BLaER1 (cell line): Measurements from ENCODE around the gene TRMT2A.
A peak's percentile ranks its signal among the peaks of the same experiment; 100 is the strongest.

Source experiments
- H3K27ac ChIP-seq: shearing (Covaris generic); formaldehyde crosslinking; 2 replicates; pipeline ENCODE4 v1.8.1; 2022
- H3K27me3 ChIP-seq: shearing (Covaris generic); formaldehyde crosslinking; 2 replicates; pipeline ENCODE4 v1.8.1; 2022
- H3K36me3 ChIP-seq: shearing (Covaris generic); formaldehyde crosslinking; 2 replicates; pipeline ENCODE4 v1.8.1; 2022
- H3K4me1 ChIP-seq: shearing (Covaris generic); formaldehyde crosslinking; 2 replicates; pipeline ENCODE4 v1.8.1; 2022
- H3K4me2 ChIP-seq: shearing (Covaris generic); formaldehyde crosslinking; 2 replicates; pipeline ENCODE4 v1.8.1; 2022
- H3K4me3 ChIP-seq: shearing (Covaris generic); formaldehyde crosslinking; 2 replicates; pipeline ENCODE4 v1.8.1; 2022
- H3K9ac ChIP-seq: shearing (Covaris generic); formaldehyde crosslinking; 2 replicates; pipeline ENCODE4 v1.8.1; 2022
- H3K9me3 ChIP-seq: shearing (Covaris generic); formaldehyde crosslinking; 2 replicates; pipeline ENCODE4 v1.8.1; 2022
- H4K20me1 ChIP-seq: shearing (Covaris generic); formaldehyde crosslinking; 2 replicates; pipeline ENCODE4 v1.8.1; 2022
- Cebpa-rat ChIP-seq: shearing (Covaris generic); IDR thresholded peaks from 2 replicates; pipeline ENCODE4 v1.8.1; 2022

The TRMT2A gene

GRCh38 chr22:20112623-20113511, 4.2 kb downstream of the TRMT2A start:
- Histone ChIP-seq H3K9me3 (no peaks in the 10 kb centered on the region), H3K4me2 (no peak overlapping the region), H3K27ac (peak overlapping the region; percentile 64; the same call in 1 of the 2 replicates), H3K36me3 (peaks cover 83% of the 10 kb centered on the region), H3K4me3 (no peak overlapping the region), H3K27me3 (no peaks in the 10 kb centered on the region), H4K20me1 (peaks cover 73% of the 10 kb centered on the region), H3K9ac (peak overlapping the region; percentile 54), H3K4me1 (peaks cover 30% of the 10 kb centered on the region)
- no peak for TF ChIP-seq Cebpa-rat

DNA sequence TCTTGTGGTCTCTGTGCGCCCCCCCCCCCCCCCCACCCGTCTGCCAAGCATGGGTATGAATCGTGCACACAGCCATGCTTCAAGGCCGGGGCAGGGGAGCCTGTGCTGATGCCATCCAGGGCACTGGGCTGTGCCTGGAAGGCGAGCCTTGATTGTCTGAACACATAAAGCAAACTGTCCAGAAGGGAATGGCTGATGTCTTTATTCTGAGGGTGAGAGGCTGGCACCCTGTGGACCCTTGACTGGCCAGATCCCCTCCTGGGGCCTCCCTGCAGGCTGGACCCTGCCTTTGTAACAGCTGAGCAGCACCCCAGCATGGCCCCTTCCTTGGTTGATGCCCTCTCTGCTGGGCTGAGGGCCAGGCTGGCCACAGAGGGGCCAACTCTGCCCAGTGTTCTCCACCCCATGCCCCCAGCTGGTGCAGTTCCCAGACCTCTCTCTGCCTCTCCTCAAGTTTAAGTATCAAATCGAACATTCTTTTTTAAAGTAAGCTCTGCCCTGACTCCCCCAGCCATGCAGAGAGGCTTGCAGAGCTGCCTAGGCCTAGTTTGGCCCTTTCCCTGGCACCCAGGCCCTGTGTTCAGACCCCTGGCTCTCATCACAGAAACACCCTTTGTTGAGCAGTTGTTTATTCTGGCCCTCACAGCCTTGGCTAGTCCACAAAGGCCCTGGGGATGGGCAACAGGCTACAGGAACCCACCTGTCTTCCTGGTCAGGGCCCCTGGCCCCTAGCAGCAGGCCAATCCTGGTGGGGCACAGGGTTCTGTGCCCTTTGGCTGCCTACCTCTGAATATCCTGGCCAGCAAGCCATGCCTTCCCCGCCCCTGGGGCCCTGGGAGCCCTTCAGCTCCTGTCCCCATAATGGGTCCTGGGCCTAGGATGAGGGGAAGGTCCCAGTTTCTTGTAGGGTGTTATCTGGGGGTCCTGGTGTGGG, 5.1 kb downstream of the TRMT2A start:
- peak overlapping the region; percentile 43 for H3K4me2 ChIP-seq
- H3K36me3 ChIP-seq = peaks cover 92% of the 10 kb centered on the region
- H3K9ac ChIP-seq = peak overlapping the region; percentile 54
- H4K20me1 ChIP-seq = peaks cover 80% of the 10 kb centered on the region
- no peaks in the 10 kb centered on the region for H3K9me3 ChIP-seq
- TF ChIP-seq Cebpa-rat = no peak
- H3K27me3 ChIP-seq = no peaks in the 10 kb centered on the region
- no peak overlapping the region for H3K4me3 ChIP-seq
- peaks cover 30% of the 10 kb centered on the region for H3K4me1 ChIP-seq
- H3K27ac ChIP-seq = peak overlapping the region; percentile 64

DNA sequence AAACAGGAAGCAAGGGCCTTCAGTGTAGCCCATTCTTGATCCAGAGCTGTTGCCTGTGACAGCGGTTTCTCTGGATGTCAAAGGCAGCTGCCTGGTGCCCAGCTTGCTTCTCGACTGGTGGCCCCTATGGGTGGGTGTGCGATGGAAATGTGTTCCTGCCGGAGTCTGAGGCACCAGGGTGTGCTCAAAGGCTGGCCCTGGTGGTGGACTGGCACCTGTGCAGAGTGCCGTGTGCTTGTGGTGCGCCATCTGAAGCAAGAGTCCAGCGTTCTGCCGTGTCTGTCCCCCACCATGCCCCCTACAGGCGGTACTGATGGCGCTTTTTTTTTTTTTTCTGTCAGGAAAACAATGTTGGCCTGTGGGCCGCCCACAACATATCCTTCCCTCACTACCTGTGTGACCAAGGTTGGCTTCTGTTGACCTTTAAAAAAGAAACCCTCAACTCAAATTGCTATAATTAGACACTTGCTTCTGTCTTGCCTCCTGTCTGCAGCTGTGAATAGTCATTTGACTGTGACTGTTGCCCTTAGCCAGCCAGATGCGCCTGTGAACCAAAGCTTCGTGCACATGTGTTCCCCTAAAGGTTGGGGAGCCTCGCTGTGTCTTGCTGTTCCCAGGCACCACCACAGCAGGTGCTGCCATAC, 5.9 kb downstream of the TRMT2A start:
- Histone ChIP-seq H3K4me1 (peaks cover 27% of the 10 kb centered on the region), H3K4me3 (no peak overlapping the region), H3K27me3 (no peaks in the 10 kb centered on the region), H3K27ac (peak overlapping the region; percentile 18; the same call in 1 of the 2 replicates), H3K9ac (no peak overlapping the region), H4K20me1 (peaks cover 88% of the 10 kb centered on the region), H3K9me3 (no peaks in the 10 kb centered on the region), H3K4me2 (peak overlapping the region; percentile 43; the same call in 1 of the 2 replicates), H3K36me3 (peaks cover 99% of the 10 kb centered on the region)
- TF ChIP-seq Cebpa-rat = no peak

- peaks cover 99% of the 10 kb centered on the region for H3K36me3 ChIP-seq
- TF ChIP-seq Cebpa-rat = no peak
- peaks cover 89% of the 10 kb centered on the region for H4K20me1 ChIP-seq
- peaks cover 20% of the 10 kb centered on the region for H3K4me1 ChIP-seq
- H3K9ac ChIP-seq = no peak overlapping the region
- H3K9me3 ChIP-seq = no peaks in the 10 kb centered on the region
- H3K27ac ChIP-seq = no peak overlapping the region
- no peaks in the 10 kb centered on the region for H3K27me3 ChIP-seq
- no peak overlapping the region for H3K4me3 ChIP-seq
- H3K4me2 ChIP-seq = no peak overlapping the region
Measured at GRCh38 chr22:20110359-20110985, 6.6 kb downstream of the TRMT2A start.

GRCh38 chr22:20109411-20110358, 7.3 kb downstream of the TRMT2A start:
- no peak overlapping the region for H3K4me3 ChIP-seq
- no peak overlapping the region for H3K9ac ChIP-seq
- H3K4me2 ChIP-seq = no peak overlapping the region
- peaks cover 18% of the 10 kb centered on the region for H3K4me1 ChIP-seq
- no peak overlapping the region for H3K27ac ChIP-seq
- peaks cover 99% of the 10 kb centered on the region for H3K36me3 ChIP-seq
- H3K27me3 ChIP-seq = no peaks in the 10 kb centered on the region
- peaks cover 89% of the 10 kb centered on the region for H4K20me1 ChIP-seq
- no peak for TF ChIP-seq Cebpa-rat
- H3K9me3 ChIP-seq = no peaks in the 10 kb centered on the region

DNA sequence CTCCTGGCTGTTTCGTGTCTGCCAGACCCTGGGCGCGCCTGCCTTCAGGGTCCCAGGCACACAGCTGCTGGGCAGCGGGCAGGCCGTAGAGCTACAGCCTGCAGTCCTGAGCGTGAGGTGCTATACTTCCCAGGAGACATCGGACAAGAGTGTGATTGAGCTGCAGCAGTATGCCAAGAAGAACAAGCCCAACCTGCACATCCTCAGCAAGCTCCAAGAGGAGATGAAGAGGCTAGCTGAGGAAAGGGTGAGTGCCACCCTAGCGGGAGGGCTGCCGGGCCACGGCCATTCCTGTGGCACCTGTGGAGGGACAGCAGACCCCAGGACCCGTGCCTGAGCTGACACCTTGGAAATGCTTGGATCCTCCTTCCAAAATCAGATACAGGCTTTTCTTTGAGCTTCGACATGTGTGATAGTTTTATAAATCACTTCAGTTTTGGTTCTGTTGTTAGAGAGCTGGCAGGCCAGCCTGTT, 8.2 kb downstream of the TRMT2A start:
- H3K4me2 ChIP-seq = no peak overlapping the region
- no peak overlapping the region for H3K27ac ChIP-seq
- H4K20me1 ChIP-seq = peaks cover 87% of the 10 kb centered on the region
- TF ChIP-seq Cebpa-rat = no peak
- peaks cover 99% of the 10 kb centered on the region for H3K36me3 ChIP-seq
- no peak overlapping the region for H3K9ac ChIP-seq
- no peak overlapping the region for H3K4me3 ChIP-seq
- peaks cover 18% of the 10 kb centered on the region for H3K4me1 ChIP-seq
- H3K9me3 ChIP-seq = no peaks in the 10 kb centered on the region
- H3K27me3 ChIP-seq = no peaks in the 10 kb centered on the region

GRCh38 chr22:20107951-20108756, 8.9 kb downstream of the TRMT2A start:
- Histone ChIP-seq H3K27ac (no peak overlapping the region), H3K36me3 (peaks cover 99% of the 10 kb centered on the region), H3K4me1 (peaks cover 18% of the 10 kb centered on the region), H3K9me3 (no peaks in the 10 kb centered on the region), H3K9ac (no peak overlapping the region), H3K4me3 (no peak overlapping the region), H3K27me3 (no peaks in the 10 kb centered on the region), H4K20me1 (peaks cover 90% of the 10 kb centered on the region), H3K4me2 (no peak overlapping the region)
- TF ChIP-seq Cebpa-rat = no peak
